Measurements from ENCODE around the gene SSX3.
"Not testable (repeated sequence)": the region's sequence is repeated elsewhere in the genome, so short reads cannot be mapped to it uniquely, and the experiment has no call there.

DNA sequence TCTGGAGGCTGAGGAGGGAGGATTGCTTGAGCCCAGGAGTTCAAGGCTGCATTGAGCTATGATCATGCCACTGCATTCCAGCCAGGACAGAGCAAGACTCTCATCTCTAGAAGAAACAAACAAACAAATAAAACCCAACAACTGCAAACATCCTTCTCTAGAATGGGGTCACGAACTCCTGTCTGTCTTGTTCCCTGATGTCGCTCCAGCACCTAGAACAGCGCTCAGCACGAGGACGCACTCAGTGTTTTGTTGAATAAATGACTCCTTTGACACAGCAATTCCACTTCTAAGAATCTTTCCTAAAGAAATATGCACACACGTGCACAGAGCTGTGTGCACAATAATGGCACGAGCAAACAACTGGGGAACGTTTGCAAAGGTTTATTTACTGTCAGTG is 10.4 kb downstream of the SSX3 start:
- TF ChIP-seq POLR2A (IDR thresholded peaks at IDR 0.05; ENCODE audit: low read depth, low read length); CTCF (IDR thresholded peaks at IDR 0.05 in 2 of 3, conservative IDR thresholded peaks at IDR 0.05 in 1 of 3; ENCODE audit: control insufficient read depth in 2 of 3, extremely low read depth in 1 of 3, insufficient read depth in 1 of 3, low read depth in 3 of 3, low read length in 3 of 3); MTA3 (IDR thresholded peaks at IDR 0.05; ENCODE audit: borderline replicate concordance, low read length); POLR2AphosphoS5 (IDR thresholded peaks at IDR 0.05; ENCODE audit: low read length); MYC (IDR thresholded peaks at IDR 0.05; ENCODE audit: insufficient read depth, insufficient read length, insufficient replicate concordance, low read length, severe bottlenecking); YY1 (IDR thresholded peaks at IDR 0.05; ENCODE audit: low read depth, low read length); MLLT1 (IDR thresholded peaks at IDR 0.05): not testable (repeated sequence)
